ENCODE results near the gene STXBP3. TPM values are rescaled to one million over a fixed set of nuclear protein-coding genes. Genes with fewer than 3 reads are reported as not detected.
A peak's percentile ranks its signal among the peaks of the same experiment; 100 is the strongest.

Gene STXBP3
- total and polyA plus RNA-seq, 8 donors: 44.4 to 60.2 (median 50.4) TPM

DNA sequence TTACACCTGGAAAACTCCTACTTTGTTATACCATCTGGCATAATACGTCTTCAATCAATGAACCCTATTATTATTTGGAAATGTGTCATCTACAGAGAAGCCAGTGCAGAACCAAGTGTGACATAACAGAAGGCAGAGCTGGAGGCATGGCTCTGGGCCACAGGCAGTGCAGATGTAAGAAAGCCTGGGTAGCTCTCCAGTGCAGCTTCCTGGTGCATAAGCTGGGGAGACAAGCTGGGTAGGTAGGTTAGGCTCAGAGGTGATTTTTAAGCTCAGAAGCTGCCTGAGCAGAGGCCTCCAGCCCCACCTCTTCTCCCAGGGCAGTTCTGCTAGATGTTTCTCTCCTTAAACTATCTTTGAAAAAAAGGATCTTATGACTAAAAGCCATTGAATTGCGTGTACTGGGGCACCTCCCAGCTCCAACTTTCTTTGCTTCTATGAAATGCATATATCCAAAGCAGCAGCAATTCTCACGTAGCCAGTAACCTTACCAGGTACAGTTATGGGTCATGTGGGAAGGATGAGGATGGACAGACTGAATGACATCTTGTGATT lies 79.7 kb downstream of the STXBP3 start:
- H3K4me1 ChIP-seq: peaks cover 20 to 29% of the 10 kb centered on the region in 2 donors
- no peak overlapping the region for H3K27ac ChIP-seq
- H3K36me3 ChIP-seq: no peaks in the 10 kb centered on the region
- no peak overlapping the region for H3K4me3 ChIP-seq
- TF ChIP-seq, protein P1, sequence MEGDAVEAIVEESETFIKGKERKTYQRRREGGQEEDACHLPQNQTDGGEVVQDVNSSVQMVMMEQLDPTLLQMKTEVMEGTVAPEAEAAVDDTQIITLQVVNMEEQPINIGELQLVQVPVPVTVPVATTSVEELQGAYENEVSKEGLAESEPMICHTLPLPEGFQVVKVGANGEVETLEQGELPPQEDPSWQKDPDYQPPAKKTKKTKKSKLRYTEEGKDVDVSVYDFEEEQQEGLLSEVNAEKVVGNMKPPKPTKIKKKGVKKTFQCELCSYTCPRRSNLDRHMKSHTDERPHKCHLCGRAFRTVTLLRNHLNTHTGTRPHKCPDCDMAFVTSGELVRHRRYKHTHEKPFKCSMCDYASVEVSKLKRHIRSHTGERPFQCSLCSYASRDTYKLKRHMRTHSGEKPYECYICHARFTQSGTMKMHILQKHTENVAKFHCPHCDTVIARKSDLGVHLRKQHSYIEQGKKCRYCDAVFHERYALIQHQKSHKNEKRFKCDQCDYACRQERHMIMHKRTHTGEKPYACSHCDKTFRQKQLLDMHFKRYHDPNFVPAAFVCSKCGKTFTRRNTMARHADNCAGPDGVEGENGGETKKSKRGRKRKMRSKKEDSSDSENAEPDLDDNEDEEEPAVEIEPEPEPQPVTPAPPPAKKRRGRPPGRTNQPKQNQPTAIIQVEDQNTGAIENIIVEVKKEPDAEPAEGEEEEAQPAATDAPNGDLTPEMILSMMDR (IDR thresholded peaks at IDR 0.05): no peak
- DNase-seq: no peak
- intact Hi-C loops (cut with DNase I): loop anchor here in 1 of 2 donors (5.0 kb wide), 1 partner anchor 71 kb away; no protein-coding TSS in a partner anchor
- H3K27me3 ChIP-seq: no peaks in the 10 kb centered on the region
- no peak for ATAC-seq
- H3K9me3 ChIP-seq: no peaks in the 10 kb centered on the region

DNA sequence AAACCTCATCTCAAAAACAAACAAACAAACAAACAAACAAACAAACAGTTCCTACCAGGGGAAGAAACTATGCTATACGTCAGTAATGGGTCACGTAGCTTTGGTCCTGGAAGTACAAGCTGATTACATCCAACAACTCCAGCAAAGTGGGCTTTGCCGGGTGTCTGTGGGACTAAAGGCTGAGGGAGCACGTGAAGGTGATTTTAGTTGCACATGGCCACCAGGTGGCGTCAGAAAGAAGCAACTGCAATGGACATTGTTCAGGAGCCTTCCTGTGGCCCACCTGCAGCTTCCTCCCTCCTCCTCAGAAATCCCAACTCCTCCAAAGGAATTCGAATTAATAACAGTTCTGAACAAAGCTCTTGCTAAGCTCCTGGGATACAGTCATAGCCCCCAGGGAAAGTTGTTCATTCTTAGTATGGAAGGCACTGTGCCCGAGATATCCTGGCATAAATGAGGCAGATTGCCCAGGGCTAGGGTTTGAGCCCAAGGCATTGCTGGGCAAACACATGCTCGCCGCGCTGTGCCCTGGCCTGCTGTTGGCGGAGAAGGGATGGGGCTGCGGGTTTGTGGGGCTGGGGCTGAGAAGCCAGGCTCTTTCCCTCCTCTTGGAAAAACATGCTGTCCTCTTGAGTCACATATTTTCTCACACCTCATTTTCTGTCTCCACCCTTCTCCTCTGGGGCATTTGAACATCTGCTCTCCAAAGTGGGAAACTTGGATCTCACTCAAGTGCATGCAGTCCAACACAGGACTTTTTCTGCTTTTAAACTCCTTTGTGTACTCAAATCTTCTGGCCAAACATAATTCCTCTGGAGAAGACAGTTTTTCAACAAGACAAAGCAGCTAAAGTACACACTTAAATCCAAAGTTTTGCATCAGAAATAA lies 81.8 kb downstream of the STXBP3 start:
- intact Hi-C loops (cut with DNase I): loop anchor here in 1 of 2 donors (5.0 kb wide), 1 partner anchor 69 kb away; no protein-coding TSS in a partner anchor
- Histone ChIP-seq H3K36me3 (no peaks in the 10 kb centered on the region), H3K9me3 (no peaks in the 10 kb centered on the region), H3K27ac (peak overlapping the region; percentile 57 to 78), H3K4me3 (no peak overlapping the region), H3K4me1 (peaks cover 24 to 38% of the 10 kb centered on the region in 2 donors), H3K27me3 (no peaks in the 10 kb centered on the region)
- ATAC-seq (peak; percentile 76), DNase-seq (peak in 3 of 4 donors; percentile 74 to 84 (median 75))
- TF ChIP-seq, protein P1 (IDR thresholded peaks at IDR 0.05): peak; percentile 67 to 71

GRCh38 chr1:108829498-108829916 lies 83.0 kb downstream of the STXBP3 start:
- H3K27ac ChIP-seq: peak overlapping the region; percentile 61 to 78
- ATAC-seq: peak; percentile 47
- TF ChIP-seq, protein P1 (IDR thresholded peaks at IDR 0.05): no peak

GRCh38 chr1:108830119-108831008 lies 83.9 kb downstream of the STXBP3 start:
- H3K27me3 ChIP-seq: no peaks in the 10 kb centered on the region
- no peaks in the 10 kb centered on the region for H3K9me3 ChIP-seq
- intact Hi-C loops (cut with DNase I): no loop called here
- DNase-seq: peak in 3 of 4 donors; percentile 62 to 79 (median 69)
- peak overlapping the region; percentile 61 to 78 for H3K27ac ChIP-seq
- TF ChIP-seq, protein P1 (IDR thresholded peaks at IDR 0.05): no peak
- no peaks in the 10 kb centered on the region for H3K36me3 ChIP-seq
- peaks cover 24 to 38% of the 10 kb centered on the region in 2 donors for H3K4me1 ChIP-seq
- peak; percentile 70 for ATAC-seq
- no peak overlapping the region for H3K4me3 ChIP-seq

More at GRCh38 chr1:108829498-108829916, 83.0 kb downstream of the STXBP3 start:
- intact Hi-C loops (cut with DNase I): loop anchor here in 1 of 2 donors (5.0 kb wide), 1 partner anchor 68 kb away; no protein-coding TSS in a partner anchor
- no peaks in the 10 kb centered on the region for H3K36me3 ChIP-seq
- H3K27me3 ChIP-seq: no peaks in the 10 kb centered on the region
- H3K4me3 ChIP-seq: no peak overlapping the region
- H3K4me1 ChIP-seq: peaks cover 24 to 38% of the 10 kb centered on the region in 2 donors
- no peaks in the 10 kb centered on the region for H3K9me3 ChIP-seq
- DNase-seq: no peak
